Prostate gland (tissue), 2 donors: ENCODE data around the gene VPS37B.

Source experiments
- CTCF ChIP-seq, 4 experiments: fragments of 200-600 bp in 2 of 4; fragments of 450-650 bp in 2 of 4; sonication (generic) in 2 of 4; IDR thresholded peaks; 1 replicate in 3 of 4; 2 replicates in 1 of 4; pipeline ENCODE4 v1.5.1; 2016 to 2019; ENCODE audit warnings: antibody characterized with exemption in 4 of 4, mild to moderate bottlenecking in 2 of 4, moderate library complexity in 2 of 4
- POLR2A ChIP-seq: fragments of 450-650 bp; IDR thresholded peaks from one replicate; pipeline ENCODE4 v1.6.1; 2016; ENCODE audit warnings: antibody characterized with exemption, mild to moderate bottlenecking

- TF ChIP-seq CTCF (IDR thresholded peaks at IDR 0.05) (no peak), POLR2A (no peak)
These were observed 46.7 kb upstream of the VPS37B start for GRCh38 chr12:122942637-122943036.
